ENCODE results near the gene KRTAP10-6. TPM values are rescaled to one million over a fixed set of nuclear protein-coding genes. Genes with fewer than 3 reads are reported as not detected.

The KRTAP10-6 gene
- total RNA-seq, 1 experiment from 2014 or later, result not detected

DNA sequence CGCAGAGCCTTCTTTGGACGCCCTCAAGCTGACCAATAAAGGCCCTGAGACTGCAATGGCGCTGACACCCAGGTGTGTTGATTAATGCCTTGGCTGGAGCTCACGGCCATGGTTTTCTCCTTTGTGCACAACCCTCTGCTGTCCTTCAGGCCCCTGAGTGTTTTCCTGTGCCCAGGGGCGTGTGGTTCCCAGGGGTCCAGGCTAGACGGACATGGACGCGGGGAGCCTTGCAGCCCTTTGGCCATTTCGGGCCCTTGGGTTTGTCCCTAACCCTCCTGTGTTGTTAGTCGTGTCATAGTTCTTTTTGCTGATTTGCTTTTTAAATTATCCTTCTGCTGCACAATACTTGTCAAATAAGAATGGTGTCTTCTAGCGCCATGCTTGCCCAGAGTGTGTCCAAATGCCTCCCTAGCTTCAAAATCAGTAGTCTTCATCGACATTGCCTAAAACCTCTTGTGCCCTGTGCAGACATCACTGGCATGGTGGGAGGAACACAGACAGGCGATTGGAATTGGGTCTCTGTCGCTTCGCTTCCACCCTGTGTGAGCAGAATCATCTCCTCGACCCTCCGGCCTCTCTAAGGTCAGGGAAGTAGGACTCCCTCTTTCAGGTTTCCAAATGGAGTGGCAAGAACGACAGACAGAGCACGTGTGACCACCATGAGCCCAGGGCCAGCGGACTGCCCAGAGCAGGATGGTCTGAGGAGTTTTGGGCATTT lies 16.8 kb downstream of the KRTAP10-6 start:
- H2AFZ ChIP-seq (ENCODE audit: low read depth, low read length, poor library complexity, severe bottlenecking), result no peak overlapping the region
- peaks cover 6% of the 10 kb centered on the region; the same call in 1 of the 2 replicates for H3K27me3 ChIP-seq (ENCODE audit: insufficient read depth, low read length)
- peaks cover 0 to 4% of the 10 kb centered on the region in 2 experiments; a peak in 2 of 4 replicates for H3K9me3 ChIP-seq (ENCODE audit: control insufficient read depth in 1 of 2, insufficient read depth in 1 of 2, low read depth in 1 of 2, low read length in 2 of 2)
- ChIA-PET RAD21 (ENCODE audit: low non-redundant PET in 1 of 2, low total read pairs in 2 of 2, uncharacterized antibody in 2 of 2, unreplicated experiment in 2 of 2) (no interaction called here), CTCF (no interaction called here), POLR2A (no interaction called here)
- TF ChIP-seq, protein P1, sequence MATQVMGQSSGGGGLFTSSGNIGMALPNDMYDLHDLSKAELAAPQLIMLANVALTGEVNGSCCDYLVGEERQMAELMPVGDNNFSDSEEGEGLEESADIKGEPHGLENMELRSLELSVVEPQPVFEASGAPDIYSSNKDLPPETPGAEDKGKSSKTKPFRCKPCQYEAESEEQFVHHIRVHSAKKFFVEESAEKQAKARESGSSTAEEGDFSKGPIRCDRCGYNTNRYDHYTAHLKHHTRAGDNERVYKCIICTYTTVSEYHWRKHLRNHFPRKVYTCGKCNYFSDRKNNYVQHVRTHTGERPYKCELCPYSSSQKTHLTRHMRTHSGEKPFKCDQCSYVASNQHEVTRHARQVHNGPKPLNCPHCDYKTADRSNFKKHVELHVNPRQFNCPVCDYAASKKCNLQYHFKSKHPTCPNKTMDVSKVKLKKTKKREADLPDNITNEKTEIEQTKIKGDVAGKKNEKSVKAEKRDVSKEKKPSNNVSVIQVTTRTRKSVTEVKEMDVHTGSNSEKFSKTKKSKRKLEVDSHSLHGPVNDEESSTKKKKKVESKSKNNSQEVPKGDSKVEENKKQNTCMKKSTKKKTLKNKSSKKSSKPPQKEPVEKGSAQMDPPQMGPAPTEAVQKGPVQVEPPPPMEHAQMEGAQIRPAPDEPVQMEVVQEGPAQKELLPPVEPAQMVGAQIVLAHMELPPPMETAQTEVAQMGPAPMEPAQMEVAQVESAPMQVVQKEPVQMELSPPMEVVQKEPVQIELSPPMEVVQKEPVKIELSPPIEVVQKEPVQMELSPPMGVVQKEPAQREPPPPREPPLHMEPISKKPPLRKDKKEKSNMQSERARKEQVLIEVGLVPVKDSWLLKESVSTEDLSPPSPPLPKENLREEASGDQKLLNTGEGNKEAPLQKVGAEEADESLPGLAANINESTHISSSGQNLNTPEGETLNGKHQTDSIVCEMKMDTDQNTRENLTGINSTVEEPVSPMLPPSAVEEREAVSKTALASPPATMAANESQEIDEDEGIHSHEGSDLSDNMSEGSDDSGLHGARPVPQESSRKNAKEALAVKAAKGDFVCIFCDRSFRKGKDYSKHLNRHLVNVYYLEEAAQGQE (IDR thresholded peaks at IDR 0.05; ENCODE audit: low read depth), result no peak
- TF ChIP-seq RAD21 (IDR thresholded peaks at IDR 0.05; ENCODE audit: low read depth), result no peak
- TF ChIP-seq, protein P2, sequence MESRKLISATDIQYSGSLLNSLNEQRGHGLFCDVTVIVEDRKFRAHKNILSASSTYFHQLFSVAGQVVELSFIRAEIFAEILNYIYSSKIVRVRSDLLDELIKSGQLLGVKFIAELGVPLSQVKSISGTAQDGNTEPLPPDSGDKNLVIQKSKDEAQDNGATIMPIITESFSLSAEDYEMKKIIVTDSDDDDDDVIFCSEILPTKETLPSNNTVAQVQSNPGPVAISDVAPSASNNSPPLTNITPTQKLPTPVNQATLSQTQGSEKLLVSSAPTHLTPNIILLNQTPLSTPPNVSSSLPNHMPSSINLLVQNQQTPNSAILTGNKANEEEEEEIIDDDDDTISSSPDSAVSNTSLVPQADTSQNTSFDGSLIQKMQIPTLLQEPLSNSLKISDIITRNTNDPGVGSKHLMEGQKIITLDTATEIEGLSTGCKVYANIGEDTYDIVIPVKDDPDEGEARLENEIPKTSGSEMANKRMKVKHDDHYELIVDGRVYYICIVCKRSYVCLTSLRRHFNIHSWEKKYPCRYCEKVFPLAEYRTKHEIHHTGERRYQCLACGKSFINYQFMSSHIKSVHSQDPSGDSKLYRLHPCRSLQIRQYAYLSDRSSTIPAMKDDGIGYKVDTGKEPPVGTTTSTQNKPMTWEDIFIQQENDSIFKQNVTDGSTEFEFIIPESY (IDR thresholded peaks at IDR 0.05; ENCODE audit: extremely low read depth, insufficient replicate concordance, low read length), result no peak
- TF ChIP-seq FOSL1 (IDR thresholded peaks at IDR 0.05; ENCODE audit: low read depth), result no peak
- TF ChIP-seq, protein P3, sequence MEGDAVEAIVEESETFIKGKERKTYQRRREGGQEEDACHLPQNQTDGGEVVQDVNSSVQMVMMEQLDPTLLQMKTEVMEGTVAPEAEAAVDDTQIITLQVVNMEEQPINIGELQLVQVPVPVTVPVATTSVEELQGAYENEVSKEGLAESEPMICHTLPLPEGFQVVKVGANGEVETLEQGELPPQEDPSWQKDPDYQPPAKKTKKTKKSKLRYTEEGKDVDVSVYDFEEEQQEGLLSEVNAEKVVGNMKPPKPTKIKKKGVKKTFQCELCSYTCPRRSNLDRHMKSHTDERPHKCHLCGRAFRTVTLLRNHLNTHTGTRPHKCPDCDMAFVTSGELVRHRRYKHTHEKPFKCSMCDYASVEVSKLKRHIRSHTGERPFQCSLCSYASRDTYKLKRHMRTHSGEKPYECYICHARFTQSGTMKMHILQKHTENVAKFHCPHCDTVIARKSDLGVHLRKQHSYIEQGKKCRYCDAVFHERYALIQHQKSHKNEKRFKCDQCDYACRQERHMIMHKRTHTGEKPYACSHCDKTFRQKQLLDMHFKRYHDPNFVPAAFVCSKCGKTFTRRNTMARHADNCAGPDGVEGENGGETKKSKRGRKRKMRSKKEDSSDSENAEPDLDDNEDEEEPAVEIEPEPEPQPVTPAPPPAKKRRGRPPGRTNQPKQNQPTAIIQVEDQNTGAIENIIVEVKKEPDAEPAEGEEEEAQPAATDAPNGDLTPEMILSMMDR (IDR thresholded peaks at IDR 0.05 in 2 of 3, conservative IDR thresholded peaks at IDR 0.05 in 1 of 3; ENCODE audit: borderline replicate concordance in 1 of 3, insufficient read depth in 1 of 3, low read depth in 2 of 3, low read length in 2 of 3), result no peak
- no peak for DNase-seq (ENCODE audit: low read depth, low spot score)
- H3K9ac ChIP-seq (ENCODE audit: low read length), result no peak overlapping the region
- no peaks in the 10 kb centered on the region for H3K9me2 ChIP-seq (ENCODE audit: insufficient read depth)
- no peaks in the 10 kb centered on the region for H4K20me1 ChIP-seq (ENCODE audit: insufficient read depth)
- no peak overlapping the region for H3K4me2 ChIP-seq (ENCODE audit: low read length)
- no peaks in the 10 kb centered on the region for H3K79me2 ChIP-seq (ENCODE audit: insufficient read depth, low read length)
- H3K4me1 ChIP-seq (ENCODE audit: control insufficient read depth in 1 of 2, insufficient read depth in 2 of 2, low read length in 2 of 2), result peaks cover 0 to 3% of the 10 kb centered on the region in 2 experiments; a peak in 1 of 4 replicates
- BruUV-seq (replicated peaks), result no TSS peak
- intact Hi-C loops (cut with micrococcal nuclease), result no loop called here
- no peak overlapping the region for H3K4me3 ChIP-seq (replicated peaks in 1 of 2; ENCODE audit: low read depth in 1 of 2, low read length in 2 of 2)
- no peak for ATAC-seq
- H3K36me3 ChIP-seq (ENCODE audit: control insufficient read depth in 1 of 2, insufficient read depth in 2 of 2, low read length in 2 of 2), result no peaks in the 10 kb centered on the region
- H3K27ac ChIP-seq (ENCODE audit: low read depth, low read length), result no peak overlapping the region

Measured in HCT116 (cell line).